ENCODE measurements around the gene CST1.
"Not testable (repeated sequence)": the region's sequence is repeated elsewhere in the genome, so short reads cannot be mapped to it uniquely, and the experiment has no call there.

The CST1 gene

GRCh38 chr20:23750786-23751185 lies at the start of gene CST1:
TSS of gene CST1 (minus strand) at chr20:23750935. CDS start at chr20:23750866, 69 bp downstream.
- DNase-seq (ENCODE audit: low read depth in 3 of 3): not testable (repeated sequence)

GRCh38 chr20:23799216-23799847 lies 48.6 kb upstream of the CST1 start:
- peak in 2 of 3 donors; percentile 5 to 11 for DNase-seq (ENCODE audit: low read depth in 3 of 3)

GRCh38 chr20:23795526-23795925 lies 44.8 kb upstream of the CST1 start:
- no peak for DNase-seq (ENCODE audit: low read depth in 3 of 3)

- DNase-seq (ENCODE audit: low read depth in 3 of 3): no peak
Measured at GRCh38 chr20:23794841-23795240, 44.1 kb upstream of the CST1 start.

- DNase-seq (ENCODE audit: low read depth in 3 of 3): no peak
Measured at GRCh38 chr20:23794065-23794464, 43.3 kb upstream of the CST1 start.

- no peak for DNase-seq (ENCODE audit: low read depth in 3 of 3)
Measured at GRCh38 chr20:23783447-23783846, 32.7 kb upstream of the CST1 start.

GRCh38 chr20:23782366-23782983 lies 31.7 kb upstream of the CST1 start:
- no peak for DNase-seq (ENCODE audit: low read depth in 3 of 3)

- not testable (repeated sequence) for DNase-seq (ENCODE audit: low read depth in 3 of 3)
Measured at GRCh38 chr20:23778676-23779075, 27.9 kb upstream of the CST1 start.

- not testable (repeated sequence) for DNase-seq (ENCODE audit: low read depth in 3 of 3)
Measured at GRCh38 chr20:23777380-23777779, 26.6 kb upstream of the CST1 start.

GRCh38 chr20:23776067-23776771 lies 25.5 kb upstream of the CST1 start:
- no peak for DNase-seq (ENCODE audit: low read depth in 3 of 3)

- no peak for DNase-seq (ENCODE audit: low read depth in 3 of 3)
Measured at GRCh38 chr20:23774081-23774480, 23.3 kb upstream of the CST1 start.

GRCh38 chr20:23773579-23773978 lies 22.8 kb upstream of the CST1 start:
- no peak for DNase-seq (ENCODE audit: low read depth in 3 of 3)

- no peak for DNase-seq (ENCODE audit: low read depth in 3 of 3)
Measured at GRCh38 chr20:23773127-23773526, 22.4 kb upstream of the CST1 start.

- no peak for DNase-seq (ENCODE audit: low read depth in 3 of 3)
Measured at GRCh38 chr20:23772074-23772473, 21.3 kb upstream of the CST1 start.

GRCh38 chr20:23770384-23770783 lies 19.6 kb upstream of the CST1 start:
- DNase-seq (ENCODE audit: low read depth in 3 of 3): no peak

- not testable (repeated sequence) for DNase-seq (ENCODE audit: low read depth in 3 of 3)
Measured at GRCh38 chr20:23768520-23768919, 17.8 kb upstream of the CST1 start.

GRCh38 chr20:23766531-23766930 lies 15.8 kb upstream of the CST1 start:
- DNase-seq (ENCODE audit: low read depth in 3 of 3): no peak

GRCh38 chr20:23765578-23765977 lies 14.8 kb upstream of the CST1 start:
- DNase-seq (ENCODE audit: low read depth in 3 of 3): no peak

- DNase-seq (ENCODE audit: low read depth in 3 of 3): not testable (repeated sequence)
Measured at GRCh38 chr20:23764630-23765029, 13.9 kb upstream of the CST1 start.

- no peak for DNase-seq (ENCODE audit: low read depth in 3 of 3)
Measured at GRCh38 chr20:23763345-23763744, 12.6 kb upstream of the CST1 start.

GRCh38 chr20:23759306-23759940 lies 8.7 kb upstream of the CST1 start:
- no peak for DNase-seq (ENCODE audit: low read depth in 3 of 3)

- DNase-seq (ENCODE audit: low read depth in 3 of 3): not testable (repeated sequence)
Measured at GRCh38 chr20:23756792-23757191, 6.1 kb upstream of the CST1 start.
